GM23338 (cell line): ENCODE measurements around the gene XRCC5. TPM values are rescaled to one million over a fixed set of nuclear protein-coding genes. Genes with fewer than 3 reads are reported as not detected.
A peak's percentile ranks its signal among the peaks of the same experiment; 100 is the strongest.

Experiments used
- ATAC-seq: fragments of 200-7000 bp; cut with Tn5 transposase; 3 replicates; pipeline ENCODE4 v1.9.1; 2020
- DNase-seq: peaks from one replicate; pipeline ENCODE4 v3.0.0-alpha.2; 2015; ENCODE audit warnings: low spot score
- H2AFZ ChIP-seq: fragments of 200-600 bp; sonication (generic); 2 replicates; pipeline ENCODE4 v1.8.0; 2016; ENCODE audit warnings: antibody characterized with exemption, mild to moderate bottlenecking, moderate library complexity
- H3F3A ChIP-seq: fragments of 200-600 bp; sonication (generic); replicated peaks from 2 replicates; pipeline ENCODE4 v1.8.0; 2017; ENCODE audit warnings: antibody characterized with exemption, mixed run types, low read depth
- H3K27ac ChIP-seq: fragments of 200-600 bp; sonication (generic); 2 replicates; pipeline ENCODE4 v1.6.1; 2016; ENCODE audit warnings: low read depth
- H3K27me3 ChIP-seq: fragments of 200-600 bp; sonication (generic); 2 replicates; pipeline ENCODE4 v1.8.0; 2016; ENCODE audit warnings: mild to moderate bottlenecking, mixed run types, moderate library complexity; ENCODE audit not compliant: insufficient read depth
- H3K36me3 ChIP-seq: fragments of 200-600 bp; sonication (generic); 2 replicates; pipeline ENCODE4 v1.8.0; 2016; ENCODE audit warnings: mild to moderate bottlenecking; ENCODE audit not compliant: insufficient read depth
- H3K4me1 ChIP-seq: fragments of 200-600 bp; sonication (generic); 2 replicates; pipeline ENCODE4 v1.8.0; 2016; ENCODE audit warnings: mild to moderate bottlenecking, moderate library complexity; ENCODE audit not compliant: insufficient read depth
- H3K4me2 ChIP-seq: fragments of 200-600 bp; sonication (generic); 2 replicates; pipeline ENCODE4 v1.7.1; 2017; ENCODE audit warnings: mixed run types
- H3K4me3 ChIP-seq: fragments of 200-600 bp; sonication (generic); 2 replicates; pipeline ENCODE4 v1.6.1; 2016; ENCODE audit warnings: mixed run types
- H3K79me2 ChIP-seq: fragments of 200-600 bp; sonication (generic); replicated peaks from 2 replicates; pipeline ENCODE4 v1.8.0; 2017; ENCODE audit warnings: mild to moderate bottlenecking; ENCODE audit not compliant: insufficient read depth
- H3K9me2 ChIP-seq: fragments of 200-600 bp; sonication (generic); 2 replicates; pipeline ENCODE4 v1.8.0; 2017; ENCODE audit not compliant: insufficient read depth
- H4K20me1 ChIP-seq: fragments of 200-600 bp; sonication (generic); replicated peaks from 2 replicates; pipeline ENCODE4 v1.8.0; 2017; ENCODE audit warnings: mild to moderate bottlenecking; ENCODE audit not compliant: insufficient read depth
- H3K27ac Mint-ChIP-seq: 2 replicates; pipeline ENCODE4 v1.8.0; 2020; ENCODE audit warnings: inconsistent platforms, mild to moderate bottlenecking, moderate library complexity, mixed read lengths
- H3K27me3 Mint-ChIP-seq: 3 replicates; pipeline ENCODE4 v1.8.0; 2022; ENCODE audit warnings: low read depth, mild to moderate bottlenecking, moderate library complexity, mixed read lengths, inconsistent platforms; ENCODE audit not compliant: insufficient read depth, poor library complexity
- H3K36me3 Mint-ChIP-seq: 3 replicates; pipeline ENCODE4 v1.8.0; 2021; ENCODE audit warnings: low read depth, mild to moderate bottlenecking, inconsistent platforms, moderate library complexity, mixed read lengths
- H3K4me1 Mint-ChIP-seq: 3 replicates; pipeline ENCODE4 v1.8.0; 2020; ENCODE audit warnings: mild to moderate bottlenecking, inconsistent platforms, mixed read lengths
- H3K4me3 Mint-ChIP-seq: 3 replicates; pipeline ENCODE4 v1.8.0; 2021; ENCODE audit warnings: moderate library complexity, mild to moderate bottlenecking, inconsistent platforms, mixed read lengths
- H3K9me3 Mint-ChIP-seq: 3 replicates; pipeline ENCODE4 v1.8.0; 2020; ENCODE audit warnings: moderate library complexity, mild to moderate bottlenecking, inconsistent platforms, mixed read lengths
- EZH2phosphoT487 ChIP-seq: fragments of 200-600 bp; sonication (generic); IDR thresholded peaks from one replicate; pipeline ENCODE4 v1.8.1; 2018; ENCODE audit warnings: antibody characterized with exemption; ENCODE audit not compliant: unreplicated experiment
- JUNB ChIP-seq: IDR thresholded peaks from one replicate; pipeline ENCODE4 v1.6.1; 2016; ENCODE audit warnings: antibody characterized with exemption; ENCODE audit not compliant: unreplicated experiment
- STAT1 ChIP-seq: IDR thresholded peaks from one replicate; pipeline ENCODE4 v1.6.1; 2016; ENCODE audit warnings: antibody characterized with exemption; ENCODE audit not compliant: unreplicated experiment
- polyA plus RNA-seq: library from polyadenylated mRNA; unstranded; fragments of >200 nt; fragmentation: Nextera tagmentation; extraction: Ambion mirVana; gene quantifications from 2 replicates; pipeline ENCODE4 v1.2.1, GENCODE V29; 2016
- total RNA-seq: library from RNA; depleted of rRNA; stranded (reverse); fragments of >200 nt; shearing (Covaris generic); gene quantifications from 2 replicates; pipeline ENCODE4 v1.2.3, GENCODE V29; 2014
- TF ChIP-seq, protein P1 (sequence below), 2 experiments: fragments of 200-600 bp in 1 of 2; sonication (generic) in 1 of 2; conservative IDR thresholded peaks; 2 replicates each; pipeline versions ENCODE4 v1.5.1 to v1.6.1; 2016 to 2017; ENCODE audit warnings: antibody characterized with exemption in 2 of 2, low read depth in 2 of 2, mild to moderate bottlenecking in 2 of 2, moderate library complexity in 1 of 2

Gene XRCC5
- total and polyA plus RNA-seq, 2 experiments from 2014 or later = 499 to 524 TPM

GRCh38 chr2:216222650-216223352, 113.7 kb downstream of the XRCC5 start:
- H3K27me3 Mint-ChIP-seq = no peaks in the 10 kb centered on the region
- Histone ChIP-seq H3K9me2 (no peaks in the 10 kb centered on the region), H3K79me2 (no peaks in the 10 kb centered on the region), H3K4me2 (no peak overlapping the region), H3K27ac (no peak overlapping the region), H3K27me3 (no peaks in the 10 kb centered on the region), H3K4me1 (no peaks in the 10 kb centered on the region), H3K36me3 (no peaks in the 10 kb centered on the region), H4K20me1 (no peaks in the 10 kb centered on the region; the same call in 1 of the 2 replicates), H3F3A (no peaks in the 10 kb centered on the region), H3K4me3 (no peak overlapping the region), H2AFZ (no peak overlapping the region)
- H3K9me3 Mint-ChIP-seq = no peaks in the 10 kb centered on the region
- H3K4me3 Mint-ChIP-seq = no peak overlapping the region
- H3K4me1 Mint-ChIP-seq = no peaks in the 10 kb centered on the region
- ATAC-seq (peak; percentile 81), DNase-seq (peak; percentile 63)
- H3K36me3 Mint-ChIP-seq = no peaks in the 10 kb centered on the region
- TF ChIP-seq JUNB = no peak
- TF ChIP-seq, protein P1, sequence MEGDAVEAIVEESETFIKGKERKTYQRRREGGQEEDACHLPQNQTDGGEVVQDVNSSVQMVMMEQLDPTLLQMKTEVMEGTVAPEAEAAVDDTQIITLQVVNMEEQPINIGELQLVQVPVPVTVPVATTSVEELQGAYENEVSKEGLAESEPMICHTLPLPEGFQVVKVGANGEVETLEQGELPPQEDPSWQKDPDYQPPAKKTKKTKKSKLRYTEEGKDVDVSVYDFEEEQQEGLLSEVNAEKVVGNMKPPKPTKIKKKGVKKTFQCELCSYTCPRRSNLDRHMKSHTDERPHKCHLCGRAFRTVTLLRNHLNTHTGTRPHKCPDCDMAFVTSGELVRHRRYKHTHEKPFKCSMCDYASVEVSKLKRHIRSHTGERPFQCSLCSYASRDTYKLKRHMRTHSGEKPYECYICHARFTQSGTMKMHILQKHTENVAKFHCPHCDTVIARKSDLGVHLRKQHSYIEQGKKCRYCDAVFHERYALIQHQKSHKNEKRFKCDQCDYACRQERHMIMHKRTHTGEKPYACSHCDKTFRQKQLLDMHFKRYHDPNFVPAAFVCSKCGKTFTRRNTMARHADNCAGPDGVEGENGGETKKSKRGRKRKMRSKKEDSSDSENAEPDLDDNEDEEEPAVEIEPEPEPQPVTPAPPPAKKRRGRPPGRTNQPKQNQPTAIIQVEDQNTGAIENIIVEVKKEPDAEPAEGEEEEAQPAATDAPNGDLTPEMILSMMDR (conservative IDR thresholded peaks at IDR 0.05; ENCODE audit: low read depth in 2 of 2) = peak; percentile 75 to 89
- no peak overlapping the region for H3K27ac Mint-ChIP-seq

- Histone ChIP-seq H3K27me3 (no peaks in the 10 kb centered on the region), H3K4me2 (no peak overlapping the region), H3K36me3 (no peaks in the 10 kb centered on the region), H3F3A (no peaks in the 10 kb centered on the region), H3K4me3 (no peak overlapping the region), H3K9me2 (no peaks in the 10 kb centered on the region), H3K27ac (no peak overlapping the region), H3K4me1 (no peaks in the 10 kb centered on the region), H2AFZ (no peak overlapping the region), H4K20me1 (no peaks in the 10 kb centered on the region; the same call in 1 of the 2 replicates), H3K79me2 (no peaks in the 10 kb centered on the region)
- Mint-ChIP-seq H3K27me3 (no peaks in the 10 kb centered on the region), H3K4me3 (no peak overlapping the region), H3K4me1 (peaks cover 2% of the 10 kb centered on the region; the same call in 2 of the 3 replicates), H3K9me3 (no peaks in the 10 kb centered on the region), H3K36me3 (no peaks in the 10 kb centered on the region), H3K27ac (no peak overlapping the region)
- no peak for TF ChIP-seq STAT1
- TF ChIP-seq, protein P1 (conservative IDR thresholded peaks at IDR 0.05; ENCODE audit: low read depth in 2 of 2) = no peak
- no peak for TF ChIP-seq EZH2phosphoT487
- no peak for DNase-seq
- ATAC-seq = no peak
Measured at GRCh38 chr2:216224388-216224787, 115.2 kb downstream of the XRCC5 start.
